IMR-90 (cell line): ENCODE data around the gene ACE. TPM values are rescaled to one million over a fixed set of nuclear protein-coding genes. Genes with fewer than 3 reads are reported as not detected.

ENCODE experiments used
- ATAC-seq: fragments of 200-7000 bp; cut with Tn5 transposase; 2 replicates; pipeline ENCODE4 v1.9.1; 2020; ENCODE audit warnings: low read depth, mild to moderate bottlenecking, moderate library complexity
- BruUV-seq: library from RNA; stranded (reverse); fragments of 400-500 nt; replicated peaks from 2 replicates; lab custom pipeline; 2021; lab: Mats Ljungman, UMichigan
- CTCF ChIA-PET: fragments of 300-600 bp; formaldehyde crosslinking; extraction: SDS; loops from one replicate; lab custom pipeline; 2021; ENCODE audit warnings: antibody characterized with exemption; lab: Yijun Ruan, JAX
- POLR2A ChIA-PET: fragments of 300-600 bp; sonication (Branson Sonifier 250); formaldehyde crosslinking; loops from one replicate; lab custom pipeline; 2022; ENCODE audit warnings: antibody characterized with exemption; ENCODE audit not compliant: unreplicated experiment; lab: Charles Lee
- DNase-seq: peaks from one replicate; pipeline ENCODE4 v3.0.0; 2013
- H2AFZ ChIP-seq: replicated peaks from 2 replicates; pipeline ENCODE3; 2013; ENCODE audit warnings: low read length, mild to moderate bottlenecking; ENCODE audit not compliant: poor library complexity
- H2AK5ac ChIP-seq: 2 replicates; pipeline ENCODE4 v1.6.1; 2013; ENCODE audit warnings: low read depth, low read length, inconsistent platforms
- H2AK9ac ChIP-seq: replicated peaks from 2 replicates; pipeline ENCODE3; 2013; ENCODE audit warnings: mild to moderate bottlenecking, low read depth, low read length, moderate library complexity; ENCODE audit not compliant: poor library complexity
- H2BK120ac ChIP-seq: 2 replicates; pipeline ENCODE4 v1.6.1; 2013; ENCODE audit warnings: low read depth, low read length, inconsistent platforms
- H2BK15ac ChIP-seq: 3 replicates; pipeline ENCODE4 v1.6.1; 2013; ENCODE audit warnings: low read depth, low read length, inconsistent platforms
- H2BK20ac ChIP-seq: 2 replicates; pipeline ENCODE4 v1.6.1; 2013; ENCODE audit warnings: low read depth, mild to moderate bottlenecking, inconsistent platforms, low read length, moderate library complexity
- H2BK5ac ChIP-seq: 2 replicates; pipeline ENCODE4 v1.6.1; 2013; ENCODE audit warnings: mild to moderate bottlenecking, low read depth, low read length, inconsistent platforms; ENCODE audit not compliant: poor library complexity, severe bottlenecking
- H3K14ac ChIP-seq: replicated peaks from 2 replicates; pipeline ENCODE4 v1.6.1; 2013; ENCODE audit warnings: low read depth, low read length, inconsistent platforms
- H3K18ac ChIP-seq: 2 replicates; pipeline ENCODE4 v1.6.1; 2013; ENCODE audit warnings: low read depth, low read length, control low read depth
- H3K23ac ChIP-seq: 2 replicates; pipeline ENCODE4 v1.6.1; 2013; ENCODE audit warnings: low read depth, low read length, inconsistent platforms
- H3K27ac ChIP-seq: 2 replicates; pipeline ENCODE4 v1.5.1; 2013; ENCODE audit warnings: mild to moderate bottlenecking, control low read depth, low read length; ENCODE audit not compliant: insufficient read depth
- H3K27me3 ChIP-seq: 2 replicates; pipeline ENCODE4 v1.6.1; 2013; ENCODE audit warnings: low read length; ENCODE audit not compliant: control insufficient read depth, insufficient read depth
- H3K36me3 ChIP-seq: 2 replicates; pipeline ENCODE4 v1.6.1; 2013; ENCODE audit warnings: low read length, mixed read lengths; ENCODE audit not compliant: control insufficient read depth, insufficient read depth
- H3K4ac ChIP-seq: 2 replicates; pipeline ENCODE4 v1.6.1; 2013; ENCODE audit warnings: low read depth, low read length, inconsistent platforms
- H3K4me1 ChIP-seq: 2 replicates; pipeline ENCODE4 v1.6.1; 2013; ENCODE audit warnings: low read length, mixed read lengths; ENCODE audit not compliant: control insufficient read depth, insufficient read depth
- H3K4me2 ChIP-seq: 2 replicates; pipeline ENCODE4 v1.6.1; 2013; ENCODE audit warnings: low read depth, mild to moderate bottlenecking, control low read depth, low read length, moderate library complexity
- H3K4me3 ChIP-seq: 2 replicates; pipeline ENCODE4 v1.5.1; 2013; ENCODE audit warnings: low read depth, mild to moderate bottlenecking, control low read depth, low read length, moderate library complexity; ENCODE audit not compliant: insufficient read depth
- H3K56ac ChIP-seq: 2 replicates; pipeline ENCODE4 v1.6.1; 2013; ENCODE audit warnings: low read length, inconsistent platforms; ENCODE audit not compliant: insufficient read depth; ENCODE audit errors: extremely low read depth
- H3K79me1 ChIP-seq, 2 experiments: 2 replicates each; pipeline ENCODE4 v1.6.1; 2013; ENCODE audit warnings: low read length in 2 of 2, inconsistent platforms in 1 of 2, low read depth in 1 of 2
- H3K9ac ChIP-seq: 2 replicates; pipeline ENCODE4 v1.6.1; 2013; ENCODE audit warnings: low read depth, low read length, control low read depth
- H3K9me1 ChIP-seq: 2 replicates; pipeline ENCODE4 v1.6.1; 2013; ENCODE audit warnings: low read length, inconsistent platforms; ENCODE audit not compliant: insufficient read depth
- H3K9me3 ChIP-seq: 2 replicates; pipeline ENCODE4 v1.6.1; 2013; ENCODE audit warnings: low read length; ENCODE audit not compliant: control insufficient read depth, insufficient read depth
- H4K20me1 ChIP-seq: 2 replicates; pipeline ENCODE4 v1.6.1; 2013; ENCODE audit warnings: low read length, inconsistent platforms; ENCODE audit not compliant: insufficient read depth
- H4K5ac ChIP-seq: 2 replicates; pipeline ENCODE4 v1.6.1; 2013; ENCODE audit warnings: mild to moderate bottlenecking, low read depth, low read length, control low read depth
- H4K8ac ChIP-seq, 2 experiments: 2 replicates each; pipeline ENCODE4 v1.6.1; 2013; ENCODE audit warnings: low read depth in 2 of 2, low read length in 2 of 2, control low read depth in 1 of 2, inconsistent platforms in 1 of 2
- H4K91ac ChIP-seq: 2 replicates; pipeline ENCODE4 v1.6.1; 2013; ENCODE audit warnings: low read depth, low read length, inconsistent platforms; ENCODE audit not compliant: insufficient read depth
- POLR2A ChIP-seq: IDR thresholded peaks from 2 replicates; pipeline ENCODE4 v1.6.1; 2012; ENCODE audit warnings: mild to moderate bottlenecking, low read depth, low read length
- SMC3 ChIP-seq: fragments of 150-350 bp; IDR thresholded peaks from 2 replicates; pipeline ENCODE4 v1.6.1; 2016; ENCODE audit warnings: low read depth, mild to moderate bottlenecking, antibody characterized with exemption, low read length, moderate library complexity
- WGBS, 2 experiments: methylation state at CpG; one replicate each; pipeline versions ENCODE4 v1.1.5 to v1.1.7; 2013; ENCODE audit warnings: missing lambda C conversion rate in 2 of 2; ENCODE audit not compliant: insufficient read length in 1 of 2; ENCODE audit errors: extremely low coverage in 2 of 2; 5-methylcytosine and 5-hydroxymethylcytosine counted together
- dilution Hi-C: fragments of 300-500 bp; cut with HindIII; formaldehyde crosslinking; loops from one replicate; pipeline ENCODE4 v1.14.3; 2018; ENCODE audit warnings: low sequenced_read_pairs; ENCODE audit not compliant: unreplicated experiment
- in situ Hi-C: fragments of 300-500 bp; cut with MboI; formaldehyde crosslinking; loops from 3 replicates; pipeline ENCODE4 v1.14.3; 2019; ENCODE audit warnings: low sequenced_read_pairs, inconsistent platforms, mixed read lengths
- intact Hi-C: fragments of 100-400 bp; cut with micrococcal nuclease; formaldehyde crosslinking; loops from 2 replicates; pipeline ENCODE4 v1.10.0; 2022
- polyA plus RNA-seq, 3 experiments: library from polyadenylated mRNA; depleted of rRNA; stranded (reverse); fragments of >200 nt; gene quantifications; 2 replicates each; pipeline ENCODE4 v1.2.3, GENCODE V29; 2012; ENCODE audit warnings: low replicate concordance in 1 of 3
- total RNA-seq: library from RNA; depleted of rRNA; stranded (reverse); fragments of >200 nt; gene quantifications from 2 replicates; pipeline ENCODE4 v1.2.3, GENCODE V29; 2012

ACE gene
- total and polyA plus RNA-seq, 2 of the 4 experiments (the other 2 are of a cell fraction): 1.4 to 5.8 TPM

DNA sequence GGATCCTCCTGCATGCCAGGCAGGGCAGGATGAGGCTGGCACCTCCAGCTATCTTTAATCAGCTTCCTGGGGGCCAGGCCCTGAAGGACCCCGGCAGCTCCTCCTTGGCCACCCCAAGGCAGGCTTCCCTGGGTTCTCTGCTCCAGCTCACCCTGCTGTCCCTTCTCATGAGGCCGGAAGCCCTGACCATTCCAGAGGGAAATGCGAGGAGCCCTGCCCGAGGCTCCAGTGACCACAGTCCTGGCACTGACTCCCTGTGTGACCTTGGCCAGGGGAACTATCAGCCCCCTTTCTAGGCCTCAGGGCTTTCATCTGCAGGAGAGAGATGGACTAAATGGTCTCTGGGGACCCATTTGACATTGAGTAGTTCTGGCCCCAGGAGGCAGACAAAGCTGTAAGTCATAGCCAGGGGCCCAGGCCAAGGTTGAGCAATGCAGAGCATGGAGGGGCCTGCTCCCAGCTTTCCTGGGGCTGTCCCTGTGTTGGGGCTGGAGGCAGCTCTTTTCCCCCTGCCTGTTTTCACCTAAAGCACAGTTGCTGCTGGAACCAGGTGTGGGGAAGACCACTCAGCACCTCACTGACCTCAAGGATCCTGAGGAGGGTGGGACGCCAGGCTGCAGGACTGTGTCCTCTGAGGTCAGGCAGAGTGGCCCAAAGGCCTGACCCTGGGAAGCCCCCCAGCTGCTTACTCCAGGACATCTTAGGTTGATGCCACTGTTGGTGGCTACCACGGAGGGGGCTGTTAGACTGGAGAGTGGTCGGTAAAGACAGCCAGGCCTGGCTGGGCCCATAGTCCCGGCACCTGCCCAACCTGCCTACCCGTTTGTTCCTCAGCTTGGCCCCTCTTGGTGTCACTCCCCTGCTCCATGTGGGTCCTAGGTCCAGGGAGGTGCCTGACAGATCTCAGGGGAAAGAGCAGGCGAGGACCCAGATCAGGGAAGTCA, 54.4 kb downstream of the ACE start:
- TF ChIP-seq SMC3 (no peak), POLR2A (no peak)
- H3K56ac ChIP-seq: no peak overlapping the region
- WGBS, 2 experiments: 77% methylated on average over 6 of the region's 10 CpGs; no CpG with 5 or more reads in 1 of the 2 experiments
- H3K27ac ChIP-seq: no peak overlapping the region
- H4K5ac ChIP-seq: no peak overlapping the region
- no peak overlapping the region for H3K23ac ChIP-seq
- H2BK120ac ChIP-seq: no peak overlapping the region
- dilution Hi-C loops (no loop called here), intact Hi-C loops (no loop called here), in situ Hi-C loops (no loop called here)
- no peaks in the 10 kb centered on the region; the same call in 1 of the 2 replicates for H4K20me1 ChIP-seq
- no peak overlapping the region for H3K14ac ChIP-seq
- H3K4ac ChIP-seq: no peak overlapping the region
- POLR2A ChIA-PET: no interaction called here
- H2BK5ac ChIP-seq: no peak overlapping the region
- H2BK15ac ChIP-seq: no peak overlapping the region
- H4K91ac ChIP-seq: no peak overlapping the region
- H3K27me3 ChIP-seq: peaks cover 36% of the 10 kb centered on the region
- no peaks in the 10 kb centered on the region for H3K9me1 ChIP-seq
- DNase-seq (no peak), ATAC-seq (no peak)
- H2AK5ac ChIP-seq: no peak overlapping the region
- no peak overlapping the region for H3K4me3 ChIP-seq
- H2BK20ac ChIP-seq: no peak overlapping the region
- no peaks in the 10 kb centered on the region for H3K79me1 ChIP-seq
- CTCF ChIA-PET: no interaction called here
- BruUV-seq: no TSS peak
- no peaks in the 10 kb centered on the region for H3K9me3 ChIP-seq
- H3K4me1 ChIP-seq: no peaks in the 10 kb centered on the region
- H2AFZ ChIP-seq: no peak overlapping the region
- no peaks in the 10 kb centered on the region for H3K36me3 ChIP-seq
- no peak overlapping the region for H3K9ac ChIP-seq
- H4K8ac ChIP-seq: no peak overlapping the region
- H3K18ac ChIP-seq: no peak overlapping the region
- H3K4me2 ChIP-seq: no peak overlapping the region
- no peak overlapping the region for H2AK9ac ChIP-seq
